Measurements from ENCODE around the gene ACTR1A. TPM values are rescaled to one million over a fixed set of nuclear protein-coding genes. Genes with fewer than 3 reads are reported as not detected.

Gene ACTR1A
- total RNA-seq, 1 donor from 2014 or later = 164 TPM

GRCh38 chr10:102452672-102453340, 49.7 kb downstream of the ACTR1A start:
- DNase-seq = peak; percentile 29

- DNase-seq = no peak
Measured at GRCh38 chr10:102451105-102451969, 51.2 kb downstream of the ACTR1A start, which contains the start of gene C10orf95. C10orf95 (minus strand) TSS chr10:102451543; CDS start chr10:102451093, 450 bp downstream.

GRCh38 chr10:102450374-102451104, 52.0 kb downstream of the ACTR1A start:
- DNase-seq = peak; percentile 81

- DNase-seq = no peak
Measured at GRCh38 chr10:102450124-102450373, 52.5 kb downstream of the ACTR1A start.

- DNase-seq = peak; percentile 62
Measured at GRCh38 chr10:102449321-102450123, 53.0 kb downstream of the ACTR1A start.

GRCh38 chr10:102444851-102445250, 57.7 kb downstream of the ACTR1A start:
- no peak for DNase-seq

GRCh38 chr10:102438374-102438773, 64.1 kb downstream of the ACTR1A start:
- no peak for DNase-seq

- no peak for DNase-seq
Measured at GRCh38 chr10:102437515-102437914, 65.0 kb downstream of the ACTR1A start.

GRCh38 chr10:102436312-102436711, 66.2 kb downstream of the ACTR1A start:
- no peak for DNase-seq

- DNase-seq = peak; percentile 31
Measured at GRCh38 chr10:102435529-102436233, 66.8 kb downstream of the ACTR1A start.

GRCh38 chr10:102435133-102435497, 67.4 kb downstream of the ACTR1A start:
- no peak for DNase-seq

- DNase-seq = no peak
Measured at GRCh38 chr10:102434394-102435132, 67.9 kb downstream of the ACTR1A start.

GRCh38 chr10:102433619-102434046, 68.9 kb downstream of the ACTR1A start:
- DNase-seq = no peak

- DNase-seq = peak; percentile 96
Measured at GRCh38 chr10:102432162-102432950, 70.2 kb downstream of the ACTR1A start, which contains the start of gene CUEDC2. CUEDC2 (minus strand) TSS chr10:102432574; CDS start chr10:102425188, 7,386 bp downstream.

- no peak for DNase-seq
Measured at GRCh38 chr10:102431452-102432124, 70.9 kb downstream of the ACTR1A start.

- no peak for DNase-seq
Measured at GRCh38 chr10:102429468-102429867, 73.0 kb downstream of the ACTR1A start.
